Fibroblast of villous mesenchyme (primary cell): ENCODE measurements around the gene CD2AP. TPM values are rescaled to one million over a fixed set of nuclear protein-coding genes. Genes with fewer than 3 reads are reported as not detected.

ENCODE experiments used
- DNase-seq: peaks from one replicate; pipeline ENCODE4 v3.0.0-alpha.2; 2010; ENCODE audit warnings: low read depth
- H3K4me3 ChIP-seq: 2 replicates; pipeline ENCODE4 v1.5.1; 2011; ENCODE audit warnings: low read depth, mild to moderate bottlenecking, low read length
- total RNA-seq: library from RNA; depleted of rRNA; stranded (reverse); fragments of >200 nt; gene quantifications from 2 replicates; pipeline ENCODE4 v1.2.3, GENCODE V29; 2012
- TF ChIP-seq, protein P1 (sequence below): IDR thresholded peaks from 2 replicates; pipeline ENCODE4 v1.5.1; 2012; ENCODE audit warnings: low read depth, mild to moderate bottlenecking, low read length; ENCODE audit not compliant: insufficient read depth

CD2AP gene
- total RNA-seq, 1 donor, result 41.0 TPM

- TF ChIP-seq, protein P1, sequence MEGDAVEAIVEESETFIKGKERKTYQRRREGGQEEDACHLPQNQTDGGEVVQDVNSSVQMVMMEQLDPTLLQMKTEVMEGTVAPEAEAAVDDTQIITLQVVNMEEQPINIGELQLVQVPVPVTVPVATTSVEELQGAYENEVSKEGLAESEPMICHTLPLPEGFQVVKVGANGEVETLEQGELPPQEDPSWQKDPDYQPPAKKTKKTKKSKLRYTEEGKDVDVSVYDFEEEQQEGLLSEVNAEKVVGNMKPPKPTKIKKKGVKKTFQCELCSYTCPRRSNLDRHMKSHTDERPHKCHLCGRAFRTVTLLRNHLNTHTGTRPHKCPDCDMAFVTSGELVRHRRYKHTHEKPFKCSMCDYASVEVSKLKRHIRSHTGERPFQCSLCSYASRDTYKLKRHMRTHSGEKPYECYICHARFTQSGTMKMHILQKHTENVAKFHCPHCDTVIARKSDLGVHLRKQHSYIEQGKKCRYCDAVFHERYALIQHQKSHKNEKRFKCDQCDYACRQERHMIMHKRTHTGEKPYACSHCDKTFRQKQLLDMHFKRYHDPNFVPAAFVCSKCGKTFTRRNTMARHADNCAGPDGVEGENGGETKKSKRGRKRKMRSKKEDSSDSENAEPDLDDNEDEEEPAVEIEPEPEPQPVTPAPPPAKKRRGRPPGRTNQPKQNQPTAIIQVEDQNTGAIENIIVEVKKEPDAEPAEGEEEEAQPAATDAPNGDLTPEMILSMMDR, result no peak
- no peak overlapping the region for H3K4me3 ChIP-seq
- DNase-seq, result no peak
These were observed 13.5 kb upstream of the CD2AP start for GRCh38 chr6:47464052-47464451.

- TF ChIP-seq, protein P1, result no peak
- H3K4me3 ChIP-seq, result no peak overlapping the region
- no peak for DNase-seq
These were observed 12.5 kb upstream of the CD2AP start for GRCh38 chr6:47465117-47465516.

DNA sequence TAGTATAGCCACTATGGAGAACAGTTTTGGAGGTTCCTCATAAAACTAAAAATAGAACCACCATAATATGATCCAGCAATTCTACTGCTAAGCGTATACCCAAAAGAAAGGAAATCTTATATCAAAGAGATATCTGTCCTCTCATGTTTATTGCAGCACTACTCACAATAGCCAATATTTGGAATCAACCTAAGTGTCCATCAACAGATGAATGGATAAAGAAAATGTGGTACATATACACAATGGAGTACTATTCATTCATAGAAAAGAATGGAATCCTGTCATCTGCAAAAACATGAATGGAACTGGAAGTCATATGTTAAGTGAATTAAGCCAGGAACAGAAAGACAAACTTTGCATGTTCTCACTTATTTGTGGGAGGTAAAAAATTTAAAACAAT lies 5.7 kb upstream of the CD2AP start:
- TF ChIP-seq, protein P1, result no peak
- no peak for DNase-seq
- no peak overlapping the region for H3K4me3 ChIP-seq

DNA sequence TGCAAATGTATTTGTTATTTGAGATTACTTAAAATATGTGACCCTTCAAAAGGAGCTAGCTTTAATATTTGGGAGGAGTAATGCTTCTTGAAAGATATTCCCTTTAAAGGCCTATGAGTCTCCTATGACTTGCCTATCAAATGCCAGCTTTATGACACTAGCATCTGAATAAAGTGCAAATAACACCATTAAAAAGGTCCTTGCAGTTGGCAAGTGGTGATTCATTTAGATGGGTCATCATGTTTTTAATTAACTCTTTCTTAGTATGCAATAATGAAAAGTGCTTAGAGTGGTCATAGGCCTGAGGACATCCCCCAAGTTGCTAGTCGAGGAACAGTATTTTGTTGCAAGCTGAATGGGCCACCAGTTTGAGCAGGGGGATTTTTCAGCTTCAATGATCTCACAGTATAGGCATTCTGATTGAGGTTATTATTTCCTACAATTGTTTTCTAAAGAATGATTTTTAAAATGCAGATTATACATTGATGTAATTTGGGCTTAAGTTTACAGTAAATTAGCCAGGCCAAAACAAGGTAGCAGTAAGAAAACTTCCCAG lies 3.7 kb upstream of the CD2AP start:
- TF ChIP-seq, protein P1, result no peak
- no peak overlapping the region for H3K4me3 ChIP-seq
- DNase-seq, result no peak

DNA sequence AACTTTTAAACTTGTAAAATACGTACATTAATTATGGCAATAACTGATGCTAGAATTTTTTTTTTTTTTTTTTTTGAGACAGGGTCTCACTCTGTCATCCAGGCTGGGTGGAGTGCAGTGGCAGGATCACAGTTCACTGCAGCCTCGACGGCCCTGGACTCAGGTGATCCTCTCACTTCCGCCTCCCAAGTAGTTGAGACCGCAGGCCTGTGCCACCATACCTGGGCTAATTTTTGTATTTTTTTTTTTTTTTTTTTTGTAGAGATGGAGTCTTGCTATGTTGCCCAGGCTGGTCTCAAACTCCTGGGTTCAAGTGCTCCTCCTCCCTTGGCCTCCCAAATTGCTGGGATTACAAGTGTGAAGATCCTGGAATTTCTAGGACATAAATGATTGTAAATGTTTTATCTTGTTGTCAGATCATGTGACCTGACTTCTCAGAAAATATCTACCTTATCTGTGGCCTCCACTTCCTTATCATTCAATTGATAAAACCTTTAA lies 2.2 kb upstream of the CD2AP start:
- TF ChIP-seq, protein P1, result no peak
- no peak for DNase-seq
- no peak overlapping the region for H3K4me3 ChIP-seq

DNA sequence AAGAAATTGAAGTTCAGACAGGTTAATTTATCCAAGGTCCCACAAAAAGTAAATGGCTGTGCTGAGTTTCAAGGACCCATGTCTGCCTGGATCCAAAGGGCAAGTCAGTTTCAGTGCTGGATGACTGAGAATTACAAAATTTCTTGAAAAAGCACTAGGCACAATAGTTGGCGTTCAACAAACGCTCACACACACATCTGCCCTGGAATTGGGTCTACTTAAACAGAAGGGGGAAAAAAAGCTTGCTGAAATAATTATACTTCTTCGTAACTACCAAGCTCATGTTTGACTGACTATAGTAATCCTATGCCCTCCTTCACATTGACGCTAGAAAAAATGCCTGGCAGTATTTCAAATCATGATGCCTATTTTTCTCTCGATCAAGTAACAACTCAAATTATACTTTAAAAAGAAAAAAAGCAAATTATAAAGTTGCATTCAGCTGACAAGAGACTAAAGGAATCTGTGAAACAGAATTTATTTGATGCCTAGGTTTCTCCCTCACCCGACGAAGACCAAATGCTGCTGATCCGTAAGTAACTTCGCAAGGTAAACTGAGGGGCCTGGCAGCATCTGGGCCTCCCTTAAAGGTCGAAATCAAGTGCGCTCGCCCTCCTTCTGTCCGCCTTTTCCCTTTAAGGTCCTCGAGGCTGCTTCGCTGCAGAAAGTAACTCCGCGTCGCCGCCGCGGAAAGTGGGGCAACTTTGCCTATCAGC lies 650 bp upstream of the CD2AP start:
- TF ChIP-seq, protein P1, result no peak
- H3K4me3 ChIP-seq, result peak overlapping the region; percentile 78
- DNase-seq, result no peak
